Vagina (tissue), 2 donors: ENCODE measurements around the gene LIMK1.

Experiments used
- POLR2A ChIP-seq, 2 donors: fragments of 450-650 bp; IDR thresholded peaks; one replicate each; pipeline ENCODE4 v1.6.1; 2017; ENCODE audit warnings: antibody characterized with exemption in 2 of 2, mild to moderate bottlenecking in 2 of 2, moderate library complexity in 2 of 2
- POLR2AphosphoS5 ChIP-seq, 2 donors: sonication (generic); formaldehyde crosslinking; IDR thresholded peaks; one replicate each; pipeline ENCODE4 v1.9.0; 2017; ENCODE audit warnings: antibody characterized with exemption in 2 of 2, mild to moderate bottlenecking in 2 of 2, low read depth in 1 of 2; ENCODE audit not compliant: insufficient read depth in 1 of 2
- TF ChIP-seq, protein P1 (sequence below), 3 experiments: fragments of 450-650 bp in 2 of 3; fragments of 200-600 bp in 1 of 3; sonication (generic) in 1 of 3; IDR thresholded peaks; one replicate each; pipeline ENCODE4 v1.5.1; 2017 to 2019; ENCODE audit warnings: antibody characterized with exemption in 3 of 3, mild to moderate bottlenecking in 2 of 3, moderate library complexity in 2 of 3

DNA sequence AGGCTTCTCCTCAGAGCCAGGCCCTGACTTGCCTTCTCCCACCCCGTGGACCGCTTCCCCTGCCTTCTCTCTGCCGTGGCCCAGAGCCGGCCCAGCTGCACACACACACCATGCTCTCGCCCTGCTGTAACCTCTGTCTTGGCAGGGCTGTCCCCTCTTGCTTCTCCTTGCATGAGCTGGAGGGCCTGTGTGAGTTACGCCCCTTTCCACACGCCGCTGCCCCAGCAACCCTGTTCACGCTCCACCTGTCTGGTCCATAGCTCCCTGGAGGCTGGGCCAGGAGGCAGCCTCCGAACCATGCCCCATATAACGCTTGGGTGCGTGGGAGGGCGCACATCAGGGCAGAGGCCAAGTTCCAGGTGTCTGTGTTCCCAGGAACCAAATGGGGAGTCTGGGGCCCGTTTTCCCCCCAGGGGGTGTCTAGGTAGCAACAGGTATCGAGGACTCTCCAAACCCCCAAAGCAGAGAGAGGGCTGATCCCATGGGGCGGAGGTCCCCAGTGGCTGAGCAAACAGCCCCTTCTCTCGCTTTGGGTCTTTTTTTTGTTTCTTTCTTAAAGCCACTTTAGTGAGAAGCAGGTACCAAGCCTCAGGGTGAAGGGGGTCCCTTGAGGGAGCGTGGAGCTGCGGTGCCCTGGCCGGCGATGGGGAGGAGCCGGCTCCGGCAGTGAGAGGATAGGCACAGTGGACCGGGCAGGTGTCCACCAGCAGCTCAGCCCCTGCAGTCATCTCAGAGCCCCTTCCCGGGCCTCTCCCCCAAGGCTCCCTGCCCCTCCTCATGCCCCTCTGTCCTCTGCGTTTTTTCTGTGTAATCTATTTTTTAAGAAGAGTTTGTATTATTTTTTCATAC, 38.0 kb downstream of the LIMK1 start:
- TF ChIP-seq, protein P1, sequence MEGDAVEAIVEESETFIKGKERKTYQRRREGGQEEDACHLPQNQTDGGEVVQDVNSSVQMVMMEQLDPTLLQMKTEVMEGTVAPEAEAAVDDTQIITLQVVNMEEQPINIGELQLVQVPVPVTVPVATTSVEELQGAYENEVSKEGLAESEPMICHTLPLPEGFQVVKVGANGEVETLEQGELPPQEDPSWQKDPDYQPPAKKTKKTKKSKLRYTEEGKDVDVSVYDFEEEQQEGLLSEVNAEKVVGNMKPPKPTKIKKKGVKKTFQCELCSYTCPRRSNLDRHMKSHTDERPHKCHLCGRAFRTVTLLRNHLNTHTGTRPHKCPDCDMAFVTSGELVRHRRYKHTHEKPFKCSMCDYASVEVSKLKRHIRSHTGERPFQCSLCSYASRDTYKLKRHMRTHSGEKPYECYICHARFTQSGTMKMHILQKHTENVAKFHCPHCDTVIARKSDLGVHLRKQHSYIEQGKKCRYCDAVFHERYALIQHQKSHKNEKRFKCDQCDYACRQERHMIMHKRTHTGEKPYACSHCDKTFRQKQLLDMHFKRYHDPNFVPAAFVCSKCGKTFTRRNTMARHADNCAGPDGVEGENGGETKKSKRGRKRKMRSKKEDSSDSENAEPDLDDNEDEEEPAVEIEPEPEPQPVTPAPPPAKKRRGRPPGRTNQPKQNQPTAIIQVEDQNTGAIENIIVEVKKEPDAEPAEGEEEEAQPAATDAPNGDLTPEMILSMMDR (IDR thresholded peaks at IDR 0.05) = no peak
- no peak for TF ChIP-seq POLR2A (IDR thresholded peaks at IDR 0.05)
- no peak for TF ChIP-seq POLR2AphosphoS5 (IDR thresholded peaks at IDR 0.05; ENCODE audit: insufficient read depth in 1 of 2, low read depth in 1 of 2)
